ENCODE results near the gene TULP4. TPM values are rescaled to one million over a fixed set of nuclear protein-coding genes. Genes with fewer than 3 reads are reported as not detected.
"Not testable (repeated sequence)": the region's sequence is repeated elsewhere in the genome, so short reads cannot be mapped to it uniquely, and the experiment has no call there.

The TULP4 gene
- polyA plus RNA-seq, 4 donors = 16.4 to 18.9 (median 18.3) TPM

DNA sequence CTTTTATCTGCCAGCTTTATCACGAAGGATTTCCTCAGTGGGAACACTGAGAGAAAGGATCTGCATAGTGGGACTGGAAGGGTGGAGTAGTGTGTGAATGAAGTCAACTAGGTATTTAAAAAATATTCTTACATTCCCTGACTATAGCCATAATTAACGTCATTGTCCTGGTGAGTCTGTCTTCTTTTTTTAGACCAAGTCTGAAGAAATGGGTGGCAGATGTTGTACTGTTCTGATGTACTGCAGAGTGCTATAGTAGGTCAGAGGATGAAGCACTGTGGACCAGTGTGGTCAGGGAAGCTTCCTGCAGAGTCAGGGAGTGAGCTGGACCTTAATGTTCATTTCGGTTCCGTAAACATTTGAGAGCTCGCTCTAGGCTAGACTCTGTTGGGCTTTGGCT, 11.9 kb downstream of the TULP4 start:
- DNase-seq (ENCODE audit: low read depth in 4 of 4, low spot score in 3 of 4) = no peak

DNA sequence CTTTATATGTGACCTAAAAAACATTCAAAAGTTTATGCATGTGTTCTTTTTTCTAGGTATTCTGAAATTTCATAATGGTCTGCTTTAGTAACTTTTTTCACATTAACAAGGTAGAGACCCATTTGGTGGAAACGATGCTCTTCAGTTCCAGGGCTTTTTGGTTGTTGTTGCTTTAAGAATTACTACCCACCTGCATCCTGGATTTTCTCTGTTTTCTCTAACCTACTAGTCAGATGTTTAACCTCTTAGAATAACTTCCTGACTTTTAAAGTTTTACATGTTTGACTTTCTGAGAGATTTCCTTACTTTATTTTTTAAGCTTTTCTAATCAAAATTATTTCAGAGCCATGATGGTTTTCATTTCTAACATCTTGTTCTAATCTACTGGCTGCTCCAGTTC, 14.9 kb downstream of the TULP4 start:
- no peak for DNase-seq (ENCODE audit: low read depth in 4 of 4, low spot score in 3 of 4)

DNA sequence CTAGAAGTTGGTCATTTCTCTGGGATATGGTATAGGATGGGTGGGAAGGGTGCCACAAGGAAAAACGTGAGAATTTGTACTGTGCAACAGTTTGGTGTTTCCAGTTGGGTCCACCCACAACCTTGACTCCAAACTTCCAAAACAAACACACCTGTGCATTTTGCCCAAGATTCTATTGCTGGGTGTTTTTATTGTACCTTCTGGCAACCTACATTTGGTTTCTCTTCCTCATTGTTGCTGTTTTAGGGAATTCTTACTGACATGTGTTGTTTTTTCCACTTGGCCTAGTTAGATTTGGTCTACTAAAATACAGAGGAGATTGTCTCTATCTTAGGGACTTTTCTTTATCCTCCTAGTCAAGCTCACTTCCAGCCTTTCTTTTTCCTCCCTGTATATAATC, 16.7 kb downstream of the TULP4 start:
- DNase-seq (ENCODE audit: low read depth in 4 of 4, low spot score in 3 of 4) = no peak

DNA sequence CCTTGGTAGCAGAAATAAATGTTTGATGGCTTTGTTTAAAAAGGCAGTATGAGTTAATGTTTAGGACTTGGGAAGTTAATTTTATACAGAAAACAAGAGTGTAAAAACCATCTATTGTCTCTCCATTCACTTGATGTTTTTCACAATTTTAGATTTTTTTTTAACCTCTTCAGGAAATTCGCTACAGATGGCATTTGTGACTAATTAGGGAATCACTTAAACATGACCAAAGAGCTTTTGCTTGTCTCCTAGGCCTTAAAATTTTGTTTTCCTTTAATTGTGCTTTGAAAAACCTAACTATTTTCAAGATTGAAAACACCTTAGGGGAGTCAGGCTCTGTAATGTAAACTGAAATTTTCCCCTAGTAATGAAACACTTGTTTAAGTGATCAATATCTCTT, 17.3 kb downstream of the TULP4 start:
- no peak for DNase-seq (ENCODE audit: low read depth in 4 of 4, low spot score in 3 of 4)

DNA sequence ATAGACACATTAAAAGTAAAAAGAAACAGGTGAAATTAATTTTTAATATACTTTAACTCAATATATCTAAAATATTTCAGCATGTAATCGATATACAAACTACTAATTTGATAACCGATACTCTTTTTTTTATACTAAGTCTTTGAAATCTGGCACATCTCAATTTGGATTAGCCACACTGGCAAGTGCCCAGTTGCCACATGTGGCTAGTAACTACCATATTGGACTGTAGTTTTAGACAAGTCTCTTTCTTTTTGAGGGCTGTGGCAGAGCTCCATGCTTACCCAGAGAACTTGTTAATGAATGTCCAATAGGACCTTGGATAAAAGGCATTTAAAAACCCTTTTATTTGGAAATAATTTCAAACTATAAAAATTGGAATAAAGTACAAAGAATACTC, 17.8 kb downstream of the TULP4 start:
- no peak for DNase-seq (ENCODE audit: low read depth in 4 of 4, low spot score in 3 of 4)

DNA sequence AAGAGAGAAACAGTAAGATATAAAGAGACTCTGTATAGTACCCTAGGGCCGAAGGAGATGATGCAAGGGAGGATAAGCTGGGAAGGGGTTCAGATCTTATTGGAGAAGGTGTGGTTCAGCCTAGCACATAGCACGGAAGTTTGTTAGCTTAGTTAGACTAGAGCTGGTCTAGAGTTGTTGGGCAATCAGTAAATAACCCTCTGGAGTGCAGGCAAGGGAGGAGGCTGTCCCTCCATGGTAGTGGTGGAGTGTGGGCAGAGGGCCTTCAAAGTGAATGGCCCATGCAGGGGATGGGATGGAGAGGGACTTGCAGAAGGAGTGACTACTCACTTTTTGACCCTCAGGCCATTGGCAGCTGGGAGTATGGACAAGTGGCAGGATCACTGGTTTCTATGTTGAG, 20.0 kb downstream of the TULP4 start:
- DNase-seq (ENCODE audit: low read depth in 4 of 4, low spot score in 3 of 4) = no peak

DNA sequence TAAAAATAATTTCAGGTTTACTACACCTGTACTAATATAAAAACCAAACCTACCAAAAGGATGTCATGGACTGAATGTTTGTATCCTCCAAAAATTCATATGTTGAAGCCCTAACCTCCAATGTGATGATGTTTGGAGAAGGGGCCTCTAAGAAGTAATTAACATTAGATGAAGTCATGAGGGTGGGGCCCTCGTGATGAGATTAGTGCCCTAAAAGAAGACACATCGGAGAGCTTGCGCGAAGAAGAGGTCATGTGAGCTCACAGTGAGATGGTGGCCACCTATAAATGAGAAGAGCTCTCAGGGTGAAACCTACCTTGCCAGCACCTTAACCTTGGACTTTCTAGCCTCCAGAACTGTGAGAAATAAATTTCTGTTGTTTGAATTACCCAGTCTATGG, 20.8 kb downstream of the TULP4 start:
- DNase-seq (ENCODE audit: low read depth in 4 of 4, low spot score in 3 of 4) = no peak

DNA sequence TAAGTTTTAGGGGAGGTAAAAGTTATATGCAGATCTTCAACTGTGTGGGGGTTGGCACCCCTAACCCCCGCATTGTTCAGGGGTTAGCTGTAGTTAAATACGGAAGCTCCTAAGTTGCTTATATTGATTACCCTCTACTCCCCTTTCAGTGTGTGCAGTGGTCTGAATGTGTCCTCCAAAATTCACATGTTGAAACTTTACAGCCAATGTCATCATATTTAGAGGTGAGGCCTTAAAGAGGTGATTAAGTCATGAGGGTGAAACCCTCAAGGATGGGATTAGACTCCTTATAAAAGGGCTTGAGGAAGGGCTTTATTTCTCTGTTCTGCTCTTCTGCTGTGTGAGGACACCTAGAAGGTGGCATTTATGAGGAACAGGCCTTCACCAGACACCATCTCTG, 22.3 kb downstream of the TULP4 start:
- DNase-seq (ENCODE audit: low read depth in 4 of 4, low spot score in 3 of 4) = no peak

DNA sequence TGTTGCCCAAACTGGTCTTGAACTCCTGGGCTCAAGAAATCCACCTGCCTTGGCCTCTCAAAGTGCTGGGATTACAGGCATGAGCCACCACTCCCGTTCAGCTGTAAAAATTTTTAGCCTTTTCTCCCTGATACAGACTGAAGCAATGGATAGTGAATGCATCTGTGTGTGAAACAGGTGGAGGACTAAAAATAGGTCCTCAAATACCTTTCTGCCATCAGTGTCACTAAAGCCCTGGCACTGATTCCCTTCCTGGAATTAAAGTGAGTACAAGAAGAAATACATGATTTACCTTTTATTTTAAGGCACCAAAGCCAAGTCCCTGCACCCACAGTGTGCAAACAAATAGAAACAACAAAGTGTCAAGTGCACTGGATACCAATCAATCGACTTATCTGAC, 25.1 kb downstream of the TULP4 start:
- DNase-seq (ENCODE audit: low read depth in 4 of 4, low spot score in 3 of 4) = no peak

DNA sequence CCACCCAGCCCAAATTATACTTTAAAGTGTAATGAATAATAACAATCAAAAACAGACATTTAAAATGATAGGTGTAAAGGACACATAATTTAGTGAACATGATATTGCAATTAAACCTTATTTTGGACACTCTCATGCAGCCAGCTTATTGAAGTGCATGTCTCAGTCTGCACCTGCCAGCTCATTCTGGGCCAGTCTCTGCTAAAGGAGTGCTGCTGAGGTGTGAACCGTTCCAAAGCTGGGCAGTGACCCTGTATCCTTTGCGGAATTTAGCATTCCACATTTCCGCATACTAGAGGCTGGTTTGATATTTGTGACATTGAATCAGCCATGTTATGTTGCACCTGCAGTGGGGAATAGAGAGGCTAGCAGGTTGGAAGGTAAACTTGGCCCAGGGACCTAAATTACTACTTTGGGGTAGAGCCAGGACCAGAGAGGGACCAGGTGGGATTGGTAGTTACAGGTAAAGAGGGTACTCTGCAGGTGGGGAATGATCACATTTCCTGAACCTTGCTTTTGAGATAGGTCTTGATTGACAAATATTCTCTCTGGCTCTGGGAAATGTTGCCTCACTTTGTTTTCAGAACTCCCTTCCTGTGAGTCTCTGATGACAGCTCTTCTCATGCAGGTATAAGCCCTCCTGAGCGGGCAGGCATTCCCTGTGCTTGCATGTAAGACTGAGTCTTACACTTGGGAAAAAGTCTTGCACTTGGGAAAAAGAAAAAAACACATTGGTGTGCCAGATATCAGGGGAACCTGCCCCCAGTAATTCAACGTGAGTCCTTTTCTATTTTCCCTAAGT, 26.2 kb downstream of the TULP4 start:
- DNase-seq (ENCODE audit: low read depth in 4 of 4, low spot score in 3 of 4) = no peak

DNA sequence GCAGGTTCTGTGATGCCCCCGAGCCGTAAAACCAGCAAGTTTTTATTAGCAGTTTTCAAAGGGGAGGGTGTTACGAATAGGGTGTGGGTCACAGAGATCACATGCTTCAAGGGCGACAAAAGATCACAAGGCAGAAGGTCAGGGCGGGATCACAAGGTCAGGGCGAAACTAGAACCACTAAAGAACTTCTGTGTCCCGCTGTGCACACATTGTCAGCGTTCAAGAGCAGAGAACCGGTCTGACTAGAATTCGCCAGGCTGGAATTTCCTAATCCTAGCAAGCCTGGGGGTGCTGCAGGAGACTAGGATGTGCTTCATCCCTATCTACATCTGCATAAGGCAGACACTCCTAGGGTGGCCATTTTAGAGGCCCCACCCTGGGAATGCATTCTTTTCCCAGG, 26.9 kb downstream of the TULP4 start:
- not testable (repeated sequence) for DNase-seq (ENCODE audit: low read depth in 4 of 4, low spot score in 3 of 4)

DNA sequence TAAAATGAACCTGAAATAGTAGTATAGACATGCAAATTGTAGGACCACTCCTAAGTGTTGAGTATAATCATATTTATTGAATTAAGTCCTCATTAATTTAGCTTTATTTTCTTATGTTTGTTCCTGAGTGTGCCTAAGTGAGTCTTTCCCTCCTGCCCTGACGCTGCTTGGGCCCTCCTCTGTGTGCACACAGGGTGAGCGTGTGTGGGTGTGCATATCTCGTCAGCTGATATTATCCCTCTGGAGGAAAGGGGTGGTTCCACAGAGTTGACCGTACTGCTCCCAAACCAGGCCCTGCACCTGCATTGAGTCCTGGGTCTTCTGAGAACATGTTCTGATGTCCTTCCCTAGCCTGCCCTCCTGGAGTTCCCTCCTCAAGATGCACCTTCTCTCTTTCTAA, 28.0 kb downstream of the TULP4 start:
- no peak for DNase-seq (ENCODE audit: low read depth in 4 of 4, low spot score in 3 of 4)

DNA sequence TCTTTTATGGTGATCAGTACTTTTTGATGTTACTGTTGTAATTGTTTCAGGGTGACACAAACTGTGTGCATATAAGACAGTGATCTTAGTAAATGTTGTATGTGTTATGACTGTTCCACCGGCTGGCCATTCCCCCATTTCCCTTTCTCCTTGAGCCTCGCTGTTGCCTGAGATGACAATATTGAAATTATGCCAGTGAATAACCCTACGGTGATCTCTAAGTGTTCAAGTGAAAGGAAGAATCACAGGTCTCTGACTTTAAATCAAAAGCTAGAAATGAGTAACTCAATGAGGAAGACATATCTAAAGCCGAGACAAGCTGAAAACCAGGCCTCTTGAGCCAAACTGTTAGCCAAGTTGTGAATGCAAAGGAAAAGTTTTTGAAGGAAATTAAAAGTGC, 32.3 kb downstream of the TULP4 start:
- no peak for DNase-seq (ENCODE audit: low read depth in 4 of 4, low spot score in 3 of 4)

DNA sequence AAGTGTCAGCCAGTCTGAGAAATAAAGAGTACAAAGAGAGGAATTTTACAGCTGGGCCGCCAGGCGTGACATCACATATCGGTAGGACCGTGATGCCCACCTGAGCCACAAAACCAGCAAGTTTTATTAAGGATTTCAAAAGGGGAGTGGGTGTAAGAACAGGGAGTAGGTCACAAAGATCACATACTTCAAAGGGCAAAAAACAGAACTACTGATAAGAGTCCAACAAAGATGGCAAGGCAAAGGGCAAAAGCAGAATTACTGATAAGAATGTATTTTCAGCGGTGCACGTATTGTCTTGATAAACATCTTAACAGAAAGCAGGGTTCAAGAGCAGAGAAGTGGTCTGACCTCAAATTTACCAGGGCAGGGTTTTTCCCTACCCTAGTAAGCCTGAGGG, 33.2 kb downstream of the TULP4 start:
- not testable (repeated sequence) for DNase-seq (ENCODE audit: low read depth in 4 of 4, low spot score in 3 of 4)

DNA sequence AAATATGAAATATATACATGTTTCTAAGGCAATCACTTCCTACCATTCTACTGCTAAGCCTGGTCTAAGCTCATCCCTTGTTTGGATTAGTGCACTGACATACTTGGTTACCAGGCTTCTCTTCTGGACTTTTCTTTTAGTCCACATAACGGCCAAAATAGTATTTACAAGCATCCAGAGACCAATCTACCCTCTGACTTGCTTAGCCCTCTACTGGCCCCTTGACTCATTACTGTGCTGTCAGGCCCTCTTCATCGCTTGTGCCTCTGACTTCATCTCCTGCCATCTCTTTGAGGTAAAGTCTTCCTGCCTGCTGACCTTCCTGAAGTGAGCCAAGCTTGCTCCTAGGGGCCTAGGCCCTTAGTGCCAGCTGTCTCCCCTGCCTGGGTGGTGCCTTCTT, 35.1 kb downstream of the TULP4 start:
- DNase-seq (ENCODE audit: low read depth in 4 of 4, low spot score in 3 of 4) = no peak

DNA sequence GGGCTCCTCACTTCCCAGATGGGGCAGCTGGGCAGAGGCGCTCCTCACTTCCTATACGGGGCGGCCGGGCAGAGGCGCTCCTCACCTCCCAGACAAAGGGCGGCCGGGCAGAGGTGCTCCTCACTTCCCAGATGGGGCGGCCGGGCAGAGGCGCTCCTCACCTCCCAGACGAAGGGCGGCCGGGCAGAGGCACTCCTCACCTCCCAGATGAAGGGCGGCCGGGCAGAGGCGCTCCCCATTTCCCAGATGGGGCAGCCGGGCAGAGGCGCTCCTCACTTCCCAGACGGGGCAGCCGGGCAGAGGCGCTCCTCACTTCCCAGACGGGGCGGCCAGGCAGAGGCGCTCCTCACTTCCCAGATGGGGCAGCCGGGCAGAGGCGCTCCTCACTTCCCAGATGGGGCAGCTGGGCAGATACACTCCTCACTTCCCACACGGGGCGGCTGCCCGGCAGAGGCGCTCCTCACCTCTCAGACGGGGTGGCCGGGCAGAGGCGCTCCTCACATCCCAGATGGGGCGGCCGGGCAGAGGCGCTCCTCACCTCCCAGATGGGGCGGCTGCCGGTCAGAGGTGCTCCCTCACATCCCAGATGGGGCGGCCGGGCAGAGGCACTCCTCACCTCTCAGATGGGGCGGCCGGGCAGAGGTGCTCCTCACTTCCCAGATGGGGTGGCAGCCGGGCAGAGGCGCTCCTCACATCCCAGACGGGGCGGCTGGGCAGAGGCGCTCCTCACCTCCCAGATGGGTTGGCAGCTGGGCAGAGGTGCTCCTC, 36.7 kb downstream of the TULP4 start:
- DNase-seq (ENCODE audit: low read depth in 4 of 4, low spot score in 3 of 4) = not testable (repeated sequence)

DNA sequence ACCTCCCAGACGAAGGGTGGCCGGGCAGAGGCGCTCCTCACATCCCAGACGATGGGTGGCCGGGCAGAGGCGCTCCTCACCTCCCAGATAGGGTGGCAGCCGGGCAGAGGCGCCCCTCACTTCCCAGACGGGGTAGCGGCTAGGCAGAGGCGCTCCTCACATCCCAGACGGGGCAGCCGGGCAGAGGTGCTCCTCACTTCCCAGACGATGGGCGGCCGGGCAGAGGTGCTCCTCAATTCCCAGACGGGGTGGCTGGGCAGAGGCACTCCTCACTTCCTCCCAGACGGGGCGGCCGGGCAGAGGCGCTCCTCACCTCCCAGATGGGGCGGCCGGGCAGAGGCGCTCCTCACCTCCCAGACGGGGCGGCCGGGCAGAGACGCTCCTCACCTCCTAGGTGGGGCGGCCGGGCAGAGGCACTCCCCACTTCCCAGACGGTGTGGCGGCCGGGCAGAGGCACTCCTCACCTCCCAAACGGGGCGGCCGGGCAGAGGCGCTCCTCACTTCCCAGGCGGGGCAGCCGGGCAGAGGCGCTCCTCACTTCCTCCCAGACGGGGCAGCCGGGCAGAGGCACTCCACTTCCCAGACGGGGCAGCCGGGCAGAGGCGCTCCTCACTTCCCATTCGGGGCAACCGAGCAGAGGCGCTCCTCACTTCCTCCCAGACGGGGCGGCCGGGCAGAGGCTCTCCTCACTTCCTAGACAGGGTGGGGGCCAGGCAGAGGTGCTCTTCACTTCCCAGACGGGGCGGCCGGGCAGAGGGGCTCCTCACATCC, 37.4 kb downstream of the TULP4 start:
- not testable (repeated sequence) for DNase-seq (ENCODE audit: low read depth in 4 of 4, low spot score in 3 of 4)

DNA sequence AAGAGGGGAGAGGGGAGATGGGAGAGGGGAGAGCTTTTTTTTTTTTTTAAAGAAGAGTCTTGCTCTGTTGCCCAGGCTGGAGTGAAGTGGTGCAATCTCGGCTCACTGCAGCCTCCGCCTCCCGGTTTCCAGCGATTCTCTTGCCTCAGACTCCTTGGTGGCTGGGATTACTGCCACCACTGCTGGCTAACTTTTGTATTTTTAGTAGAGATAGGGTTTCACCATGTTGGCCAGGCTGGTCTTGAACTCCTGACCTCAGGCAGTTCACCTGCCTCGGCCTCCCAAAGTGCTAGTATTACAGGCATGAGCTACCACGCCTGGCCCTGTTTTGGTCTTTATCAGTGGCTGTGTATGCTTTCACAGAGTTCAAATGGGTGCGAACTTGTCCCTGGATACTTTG, 38.5 kb downstream of the TULP4 start:
- not testable (repeated sequence) for DNase-seq (ENCODE audit: low read depth in 4 of 4, low spot score in 3 of 4)

DNA sequence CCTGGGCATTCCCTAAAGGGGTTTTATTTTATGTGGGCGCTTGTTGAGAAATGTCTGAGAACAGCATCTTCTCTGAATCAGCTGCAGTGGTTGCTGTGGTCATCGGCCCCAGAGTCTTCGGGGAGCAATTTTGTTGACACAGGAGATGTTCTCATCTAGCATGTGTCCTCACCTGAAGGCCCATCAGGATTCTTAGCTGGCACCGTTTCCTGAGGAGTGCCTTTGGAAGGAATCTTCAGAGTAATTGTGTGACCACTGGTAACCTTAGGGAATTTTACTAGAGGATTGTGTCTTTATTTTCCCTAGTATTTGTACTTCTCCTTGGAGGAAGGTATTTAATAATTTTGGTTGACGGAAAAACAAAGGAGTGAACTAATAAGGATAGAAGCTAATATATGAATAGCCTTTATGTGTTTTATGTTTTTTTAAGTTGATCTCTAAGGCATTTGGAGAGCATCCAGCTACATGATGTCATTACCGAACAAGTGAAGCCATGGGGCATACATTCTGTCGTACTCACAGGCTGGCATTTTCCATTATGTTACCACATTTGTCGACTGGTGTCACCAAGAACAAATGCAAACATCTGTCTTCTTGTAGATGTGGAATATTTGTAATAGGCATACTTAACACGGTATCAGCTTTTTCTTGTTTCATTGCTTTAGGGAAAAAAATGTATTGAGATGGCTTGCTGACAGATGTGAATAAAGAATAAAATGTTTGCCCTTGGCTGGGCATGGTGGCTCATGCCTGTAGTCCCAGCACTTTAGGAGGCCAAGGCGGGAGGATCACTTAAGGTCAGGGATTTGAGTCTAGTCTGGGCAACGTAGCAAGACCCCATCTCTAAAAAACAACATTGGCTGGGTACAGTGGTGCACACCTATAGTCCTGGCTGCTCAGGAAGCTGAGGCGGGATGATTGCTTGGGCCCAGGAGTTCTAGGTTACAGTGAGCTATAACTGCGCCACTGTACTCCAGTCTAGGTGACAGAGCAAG, 41.9 kb downstream of the TULP4 start:
- no peak for DNase-seq (ENCODE audit: low read depth in 4 of 4, low spot score in 3 of 4)
